GM21528 (cell line): ENCODE results near the gene OR4D6.

Experiments
- ATAC-seq: cut with Tn5 transposase; IDR thresholded peaks from one replicate; pipeline ENCODE4 v1.9.1; 2021; ENCODE audit warnings: mild to moderate bottlenecking, moderate library complexity; ENCODE audit not compliant: unreplicated experiment, low FRiP score

Gene OR4D6

DNA sequence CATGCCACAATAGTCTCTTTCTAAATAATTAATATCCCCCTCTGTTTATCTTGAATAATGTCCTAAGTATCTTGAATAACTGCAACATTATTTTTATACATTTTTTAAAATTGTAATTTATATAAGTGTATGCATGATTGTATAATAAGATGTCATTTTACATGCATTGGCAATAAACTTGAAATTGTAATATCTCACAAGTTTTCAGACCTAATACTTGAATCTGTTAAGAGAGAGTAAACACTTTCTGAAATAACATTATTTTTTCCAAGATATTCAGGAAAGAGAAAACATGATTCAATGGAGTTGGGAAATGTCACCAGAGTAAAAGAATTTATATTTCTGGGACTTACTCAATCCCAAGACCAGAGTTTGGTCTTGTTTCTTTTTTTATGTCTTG is 46.5 kb downstream of the OR4D6 start, which contains the start of gene OR4D11:
Gene OR4D11 (plus strand): TSS at position 301 of the 400 bp plus-strand sequence. CDS start 0 bp downstream, at position 301.
- ATAC-seq = no peak
